Neural cell (in vitro differentiated cells): ENCODE results near the gene PRKD1.

Source experiments
- CTCF ChIP-seq: fragments of 450-650 bp; IDR thresholded peaks from 2 replicates; pipeline ENCODE4 v1.5.1; 2014; ENCODE audit warnings: antibody characterized with exemption, mild to moderate bottlenecking, moderate library complexity; ENCODE audit not compliant: poor library complexity, severe bottlenecking
- EP300 ChIP-seq: fragments of 450-650 bp; conservative IDR thresholded peaks from 2 replicates; pipeline ENCODE4 v1.6.1; 2014; ENCODE audit warnings: antibody characterized with exemption, mild to moderate bottlenecking, moderate library complexity; ENCODE audit not compliant: poor library complexity, severe bottlenecking
- RAD21 ChIP-seq: fragments of 450-650 bp; conservative IDR thresholded peaks from 2 replicates; pipeline ENCODE4 v1.6.1; 2014; ENCODE audit warnings: antibody characterized with exemption, mild to moderate bottlenecking, moderate library complexity

DNA sequence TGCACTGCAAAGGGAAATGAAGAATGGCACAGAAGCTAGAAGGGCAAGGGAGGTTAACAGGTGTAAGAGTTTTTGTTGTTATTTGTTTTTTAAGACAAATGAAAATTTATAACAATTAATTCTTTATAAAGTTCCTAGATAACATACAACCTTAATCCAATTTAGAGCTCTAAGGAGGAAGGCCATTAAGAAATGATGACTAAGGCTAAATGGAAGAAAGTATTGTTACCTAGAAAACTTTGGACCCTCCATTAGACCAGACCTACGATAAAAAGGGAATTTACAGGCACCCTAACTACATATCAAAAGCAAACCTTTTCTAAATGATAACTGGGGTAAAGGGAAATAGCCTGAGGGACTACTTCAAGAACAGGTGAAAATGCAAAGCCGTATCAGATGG is 130.8 kb downstream of the PRKD1 start:
- TF ChIP-seq EP300 (no peak), CTCF (no peak), RAD21 (no peak)
